Dendritic cell treated with granulocyte-macrophage colony-stimulating factor and Interleukin-4, amounts not matched to agents 40 ng/mL and 50 ng/mL, for 4 days (primary cell): ENCODE results near the gene PLEKHM3.

ENCODE experiments used
- H3K27ac Mint-ChIP-seq: one replicate; pipeline ENCODE4 v1.8.0; 2022; ENCODE audit warnings: mild to moderate bottlenecking, mixed read lengths
- H3K27me3 Mint-ChIP-seq: one replicate; pipeline ENCODE4 v1.8.0; 2022; ENCODE audit warnings: mild to moderate bottlenecking, mixed read lengths
- H3K36me3 Mint-ChIP-seq: one replicate; pipeline ENCODE4 v1.8.0; 2022; ENCODE audit warnings: low read depth, mixed read lengths
- H3K4me1 Mint-ChIP-seq: one replicate; pipeline ENCODE4 v1.8.0; 2022; ENCODE audit warnings: low read depth, mixed read lengths
- H3K4me3 Mint-ChIP-seq: one replicate; pipeline ENCODE4 v1.8.0; 2022; ENCODE audit warnings: mild to moderate bottlenecking, moderate library complexity, mixed read lengths
- H3K9me3 Mint-ChIP-seq: one replicate; pipeline ENCODE4 v1.8.0; 2022; ENCODE audit warnings: mixed read lengths
- intact Hi-C: fragments of 100-400 bp; cut with micrococcal nuclease; formaldehyde crosslinking; loops from one replicate; pipeline ENCODE4 v1.15.0; 2022

The PLEKHM3 gene

GRCh38 chr2:207993151-207993763, 32.1 kb downstream of the PLEKHM3 start:
- H3K27ac Mint-ChIP-seq = no peak overlapping the region
- H3K4me1 Mint-ChIP-seq = peaks cover 12% of the 10 kb centered on the region
- no peaks in the 10 kb centered on the region for H3K9me3 Mint-ChIP-seq
- H3K4me3 Mint-ChIP-seq = no peak overlapping the region
- H3K27me3 Mint-ChIP-seq = no peaks in the 10 kb centered on the region
- H3K36me3 Mint-ChIP-seq = peaks cover 13% of the 10 kb centered on the region
- intact Hi-C loops = no loop called here

GRCh38 chr2:207991944-207992343, 33.4 kb downstream of the PLEKHM3 start:
- Mint-ChIP-seq H3K27ac (no peak overlapping the region), H3K9me3 (no peaks in the 10 kb centered on the region), H3K4me1 (peaks cover 4% of the 10 kb centered on the region), H3K27me3 (no peaks in the 10 kb centered on the region), H3K36me3 (peaks cover 1% of the 10 kb centered on the region), H3K4me3 (no peak overlapping the region)
- intact Hi-C loops = no loop called here

GRCh38 chr2:207990784-207991183, 34.5 kb downstream of the PLEKHM3 start:
- Mint-ChIP-seq H3K27me3 (no peaks in the 10 kb centered on the region), H3K4me3 (no peak overlapping the region), H3K36me3 (no peaks in the 10 kb centered on the region), H3K9me3 (no peaks in the 10 kb centered on the region), H3K27ac (no peak overlapping the region), H3K4me1 (peaks cover 5% of the 10 kb centered on the region)
- intact Hi-C loops = no loop called here

GRCh38 chr2:207988975-207989374, 36.4 kb downstream of the PLEKHM3 start:
- Mint-ChIP-seq H3K27ac (no peak overlapping the region), H3K4me3 (no peak overlapping the region), H3K27me3 (no peaks in the 10 kb centered on the region), H3K9me3 (no peaks in the 10 kb centered on the region), H3K4me1 (peaks cover 18% of the 10 kb centered on the region), H3K36me3 (no peaks in the 10 kb centered on the region)
- intact Hi-C loops = no loop called here

- H3K27ac Mint-ChIP-seq = no peak overlapping the region
- peaks cover 32% of the 10 kb centered on the region for H3K4me1 Mint-ChIP-seq
- intact Hi-C loops = no loop called here
- no peaks in the 10 kb centered on the region for H3K36me3 Mint-ChIP-seq
- no peaks in the 10 kb centered on the region for H3K9me3 Mint-ChIP-seq
- no peaks in the 10 kb centered on the region for H3K27me3 Mint-ChIP-seq
- no peak overlapping the region for H3K4me3 Mint-ChIP-seq
Measured at GRCh38 chr2:207987025-207987716, 38.2 kb downstream of the PLEKHM3 start.

GRCh38 chr2:207984765-207985480, 40.4 kb downstream of the PLEKHM3 start:
- H3K36me3 Mint-ChIP-seq = no peaks in the 10 kb centered on the region
- H3K9me3 Mint-ChIP-seq = no peaks in the 10 kb centered on the region
- no peak overlapping the region for H3K4me3 Mint-ChIP-seq
- H3K4me1 Mint-ChIP-seq = peaks cover 33% of the 10 kb centered on the region
- intact Hi-C loops = no loop called here
- peak overlapping the region; percentile 57 for H3K27ac Mint-ChIP-seq
- H3K27me3 Mint-ChIP-seq = no peaks in the 10 kb centered on the region

- Mint-ChIP-seq H3K36me3 (no peaks in the 10 kb centered on the region), H3K27me3 (no peaks in the 10 kb centered on the region), H3K27ac (peak overlapping the region; percentile 57), H3K9me3 (no peaks in the 10 kb centered on the region), H3K4me1 (peaks cover 33% of the 10 kb centered on the region), H3K4me3 (no peak overlapping the region)
- intact Hi-C loops = no loop called here
Measured at GRCh38 chr2:207983641-207984042, 41.7 kb downstream of the PLEKHM3 start.

- H3K4me3 Mint-ChIP-seq = no peak overlapping the region
- no peak overlapping the region for H3K27ac Mint-ChIP-seq
- no peaks in the 10 kb centered on the region for H3K27me3 Mint-ChIP-seq
- intact Hi-C loops = no loop called here
- peaks cover 24% of the 10 kb centered on the region for H3K4me1 Mint-ChIP-seq
- no peaks in the 10 kb centered on the region for H3K9me3 Mint-ChIP-seq
- H3K36me3 Mint-ChIP-seq = peaks cover 10% of the 10 kb centered on the region
Measured at GRCh38 chr2:207978177-207978948, 47.0 kb downstream of the PLEKHM3 start.

GRCh38 chr2:207975921-207976320, 49.4 kb downstream of the PLEKHM3 start:
- H3K36me3 Mint-ChIP-seq = peaks cover 10% of the 10 kb centered on the region
- H3K4me3 Mint-ChIP-seq = no peak overlapping the region
- intact Hi-C loops = no loop called here
- H3K27me3 Mint-ChIP-seq = no peaks in the 10 kb centered on the region
- H3K4me1 Mint-ChIP-seq = peaks cover 16% of the 10 kb centered on the region
- H3K9me3 Mint-ChIP-seq = no peaks in the 10 kb centered on the region
- H3K27ac Mint-ChIP-seq = no peak overlapping the region

- peaks cover 21% of the 10 kb centered on the region for H3K4me1 Mint-ChIP-seq
- peaks cover 10% of the 10 kb centered on the region for H3K36me3 Mint-ChIP-seq
Measured at GRCh38 chr2:207974216-207974605, 51.1 kb downstream of the PLEKHM3 start.

GRCh38 chr2:207970826-207971180, 54.5 kb downstream of the PLEKHM3 start:
- H3K27ac Mint-ChIP-seq = no peak overlapping the region
- H3K9me3 Mint-ChIP-seq = no peaks in the 10 kb centered on the region
- intact Hi-C loops = loop anchor here (5.0 kb wide), 2 partner anchors 204 to 224 kb away; partner anchors contain the start of gene FZD5
- no peaks in the 10 kb centered on the region for H3K27me3 Mint-ChIP-seq
- H3K4me3 Mint-ChIP-seq = no peak overlapping the region
- H3K36me3 Mint-ChIP-seq = no peaks in the 10 kb centered on the region
- H3K4me1 Mint-ChIP-seq = peaks cover 26% of the 10 kb centered on the region

More at GRCh38 chr2:207974216-207974605, 51.1 kb downstream of the PLEKHM3 start:
- Mint-ChIP-seq H3K27ac (no peak overlapping the region), H3K9me3 (no peaks in the 10 kb centered on the region), H3K4me3 (no peak overlapping the region), H3K27me3 (no peaks in the 10 kb centered on the region)
- intact Hi-C loops = loop anchor here (5.0 kb wide), 2 partner anchors 207 to 227 kb away; partner anchors contain the start of gene FZD5

GRCh38 chr2:207970147-207970825, 55.0 kb downstream of the PLEKHM3 start:
- Mint-ChIP-seq H3K9me3 (no peaks in the 10 kb centered on the region), H3K27me3 (no peaks in the 10 kb centered on the region)

GRCh38 chr2:207969249-207969648, 56.1 kb downstream of the PLEKHM3 start:
- H3K27ac Mint-ChIP-seq = no peak overlapping the region
- intact Hi-C loops = no loop called here
- H3K27me3 Mint-ChIP-seq = no peaks in the 10 kb centered on the region
- peaks cover 17% of the 10 kb centered on the region for H3K4me1 Mint-ChIP-seq
- H3K9me3 Mint-ChIP-seq = no peaks in the 10 kb centered on the region
- H3K4me3 Mint-ChIP-seq = no peak overlapping the region
- H3K36me3 Mint-ChIP-seq = peaks cover 3% of the 10 kb centered on the region

More at GRCh38 chr2:207970147-207970825, 55.0 kb downstream of the PLEKHM3 start:
- Mint-ChIP-seq H3K36me3 (no peaks in the 10 kb centered on the region), H3K4me1 (peaks cover 26% of the 10 kb centered on the region), H3K4me3 (peak overlapping the region; percentile 40), H3K27ac (peak overlapping the region; percentile 17)
- intact Hi-C loops = loop anchor here (5.0 kb wide), 2 partner anchors 203 to 223 kb away; partner anchors contain the start of gene FZD5
